ENCODE results near the gene PIK3R6. TPM values are rescaled to one million over a fixed set of nuclear protein-coding genes. Genes with fewer than 3 reads are reported as not detected.

Gene PIK3R6
- total and polyA plus RNA-seq, 2 of the 13 experiments (the other 11 are each of a cell fraction or from before 2014, with no cell fraction given) = not detected

GRCh38 chr17:8909586-8910270 lies 42.3 kb upstream of the PIK3R6 start:
- H3K27ac ChIP-seq (ENCODE audit: extremely low read length, insufficient read depth, low read length) = no peak overlapping the region
- intact Hi-C loops (cut with micrococcal nuclease; ENCODE audit: unreplicated experiment) = no loop called here
- H3K9me3 ChIP-seq (ENCODE audit: low read length) = no peaks in the 10 kb centered on the region
- no TSS peak for BruUV-seq (replicated peaks)
- FAIRE-seq (no peak), DNase-seq (ENCODE audit: low spot score) (no peak), ATAC-seq (no peak)
- H3K4me3 ChIP-seq (replicated peaks in 1 of 3; ENCODE audit: insufficient read depth in 1 of 3, low read depth in 2 of 3, low read length in 3 of 3) = no peak overlapping the region
- no peaks in the 10 kb centered on the region for H3K79me2 ChIP-seq (ENCODE audit: insufficient read depth, low read length)
- H3K27me3 ChIP-seq (ENCODE audit: control insufficient read depth in 1 of 2, insufficient read depth in 2 of 2, low read length in 2 of 2) = peaks cover 2 to 48% of the 10 kb centered on the region in 2 experiments; a peak in 4 of 5 replicates
- CTCF ChIA-PET (ENCODE audit: low intra/inter-chr PET ratio, low total read pairs) = no interaction called here
- TF ChIP-seq, protein P1, sequence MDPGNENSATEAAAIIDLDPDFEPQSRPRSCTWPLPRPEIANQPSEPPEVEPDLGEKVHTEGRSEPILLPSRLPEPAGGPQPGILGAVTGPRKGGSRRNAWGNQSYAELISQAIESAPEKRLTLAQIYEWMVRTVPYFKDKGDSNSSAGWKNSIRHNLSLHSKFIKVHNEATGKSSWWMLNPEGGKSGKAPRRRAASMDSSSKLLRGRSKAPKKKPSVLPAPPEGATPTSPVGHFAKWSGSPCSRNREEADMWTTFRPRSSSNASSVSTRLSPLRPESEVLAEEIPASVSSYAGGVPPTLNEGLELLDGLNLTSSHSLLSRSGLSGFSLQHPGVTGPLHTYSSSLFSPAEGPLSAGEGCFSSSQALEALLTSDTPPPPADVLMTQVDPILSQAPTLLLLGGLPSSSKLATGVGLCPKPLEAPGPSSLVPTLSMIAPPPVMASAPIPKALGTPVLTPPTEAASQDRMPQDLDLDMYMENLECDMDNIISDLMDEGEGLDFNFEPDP (CRISPR knock-in tag; conservative IDR thresholded peaks at IDR 0.05) = no peak
- TF ChIP-seq, protein P2, sequence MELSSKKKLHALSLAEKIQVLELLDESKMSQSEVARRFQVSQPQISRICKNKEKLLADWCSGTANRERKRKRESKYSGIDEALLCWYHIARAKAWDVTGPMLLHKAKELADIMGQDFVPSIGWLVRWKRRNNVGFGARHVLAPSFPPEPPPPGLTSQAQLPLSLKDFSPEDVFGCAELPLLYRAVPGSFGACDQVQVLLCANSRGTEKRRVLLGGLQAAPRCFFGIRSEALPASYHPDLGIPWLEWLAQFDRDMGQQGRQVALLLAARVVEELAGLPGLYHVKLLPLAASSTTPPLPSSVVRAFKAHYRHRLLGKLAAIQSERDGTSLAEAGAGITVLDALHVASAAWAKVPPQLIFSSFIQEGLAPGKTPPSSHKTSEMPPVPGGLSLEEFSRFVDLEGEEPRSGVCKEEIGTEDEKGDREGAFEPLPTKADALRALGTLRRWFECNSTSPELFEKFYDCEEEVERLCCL (CRISPR knock-in tag; IDR thresholded peaks at IDR 0.05; ENCODE audit: borderline replicate concordance) = no peak
- TF ChIP-seq ZUFSP (CRISPR knock-in tag; IDR thresholded peaks at IDR 0.05; ENCODE audit: borderline replicate concordance) (no peak), HNRNPLL (IDR thresholded peaks at IDR 0.05; ENCODE audit: low read depth, low read length, poor library complexity, severe bottlenecking) (no peak), ZNF333 (CRISPR knock-in tag; IDR thresholded peaks at IDR 0.05; ENCODE audit: borderline replicate concordance) (no peak), AGO1 (IDR thresholded peaks at IDR 0.05; ENCODE audit: low read depth, low read length, poor library complexity, severe bottlenecking) (no peak), CENPT (CRISPR knock-in tag; IDR thresholded peaks at IDR 0.05; ENCODE audit: low read depth) (no peak)
- TF ChIP-seq, protein P3, sequence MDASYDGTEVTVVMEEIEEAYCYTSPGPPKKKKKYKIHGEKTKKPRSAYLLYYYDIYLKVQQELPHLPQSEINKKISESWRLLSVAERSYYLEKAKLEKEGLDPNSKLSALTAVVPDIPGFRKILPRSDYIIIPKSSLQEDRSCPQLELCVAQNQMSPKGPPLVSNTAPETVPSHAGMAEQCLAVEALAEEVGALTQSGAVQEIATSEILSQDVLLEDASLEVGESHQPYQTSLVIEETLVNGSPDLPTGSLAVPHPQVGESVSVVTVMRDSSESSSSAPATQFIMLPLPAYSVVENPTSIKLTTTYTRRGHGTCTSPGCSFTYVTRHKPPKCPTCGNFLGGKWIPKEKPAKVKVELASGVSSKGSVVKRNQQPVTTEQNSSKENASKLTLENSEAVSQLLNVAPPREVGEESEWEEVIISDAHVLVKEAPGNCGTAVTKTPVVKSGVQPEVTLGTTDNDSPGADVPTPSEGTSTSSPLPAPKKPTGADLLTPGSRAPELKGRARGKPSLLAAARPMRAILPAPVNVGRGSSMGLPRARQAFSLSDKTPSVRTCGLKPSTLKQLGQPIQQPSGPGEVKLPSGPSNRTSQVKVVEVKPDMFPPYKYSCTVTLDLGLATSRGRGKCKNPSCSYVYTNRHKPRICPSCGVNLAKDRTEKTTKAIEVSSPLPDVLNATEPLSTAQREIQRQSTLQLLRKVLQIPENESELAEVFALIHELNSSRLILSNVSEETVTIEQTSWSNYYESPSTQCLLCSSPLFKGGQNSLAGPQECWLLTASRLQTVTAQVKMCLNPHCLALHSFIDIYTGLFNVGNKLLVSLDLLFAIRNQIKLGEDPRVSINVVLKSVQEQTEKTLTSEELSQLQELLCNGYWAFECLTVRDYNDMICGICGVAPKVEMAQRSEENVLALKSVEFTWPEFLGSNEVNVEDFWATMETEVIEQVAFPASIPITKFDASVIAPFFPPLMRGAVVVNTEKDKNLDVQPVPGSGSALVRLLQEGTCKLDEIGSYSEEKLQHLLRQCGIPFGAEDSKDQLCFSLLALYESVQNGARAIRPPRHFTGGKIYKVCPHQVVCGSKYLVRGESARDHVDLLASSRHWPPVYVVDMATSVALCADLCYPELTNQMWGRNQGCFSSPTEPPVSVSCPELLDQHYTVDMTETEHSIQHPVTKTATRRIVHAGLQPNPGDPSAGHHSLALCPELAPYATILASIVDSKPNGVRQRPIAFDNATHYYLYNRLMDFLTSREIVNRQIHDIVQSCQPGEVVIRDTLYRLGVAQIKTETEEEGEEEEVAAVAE (CRISPR knock-in tag; IDR thresholded peaks at IDR 0.05; ENCODE audit: borderline replicate concordance) = no peak
- in situ Hi-C loops (cut with HindIII; ENCODE audit: extremely low pct_ligation_motif_present, low pct_unique_long_range_greater_than_20kb) = no loop called here
- POLR2A ChIA-PET = no interaction called here
- no peaks in the 10 kb centered on the region for H3K4me1 ChIP-seq (ENCODE audit: insufficient read depth, low read length)
- H2AFZ ChIP-seq (ENCODE audit: low read length) = no peak overlapping the region
- H3K4me2 ChIP-seq (ENCODE audit: low read depth, low read length) = no peak overlapping the region
- H4K20me1 ChIP-seq (ENCODE audit: insufficient read depth, low read length) = no peaks in the 10 kb centered on the region
- no peaks in the 10 kb centered on the region for H3K36me3 ChIP-seq (replicated peaks in 1 of 2; ENCODE audit: control insufficient read depth in 1 of 2, insufficient read depth in 2 of 2, low read length in 2 of 2)
- no peak overlapping the region for H3K9ac ChIP-seq (ENCODE audit: insufficient read depth, low read depth, low read length)
- 31% methylated on average over 8 of the region's 8 CpGs for WGBS (ENCODE audit: low lambda C conversion rate)

Data from HepG2 (cell line).